SK-N-SH treated with all-trans-retinoic acid at 6 μM for 48 hours (cell line): ENCODE data around the gene ERO1A.

Source experiments
- ARNTL ChIP-seq: fragments of 450-650 bp; formaldehyde crosslinking; IDR thresholded peaks from 2 replicates; pipeline ENCODE4 v1.5.0; 2020; ENCODE audit warnings: low read depth, mild to moderate bottlenecking, moderate library complexity, borderline replicate concordance
- CREB5 ChIP-seq: fragments of 250-450 bp; sonication (Bioruptor Pico); IDR thresholded peaks from 2 replicates; pipeline ENCODE4 v1.5.1; 2020; ENCODE audit warnings: low read depth, mild to moderate bottlenecking, moderate library complexity
- CSDC2 ChIP-seq: fragments of 250-450 bp; sonication (Bioruptor Pico); IDR thresholded peaks from 2 replicates; pipeline ENCODE4 v1.5.0; 2020; ENCODE audit warnings: mild to moderate bottlenecking, moderate library complexity
- ESRRG ChIP-seq: fragments of 250-450 bp; sonication (Bioruptor Pico); IDR thresholded peaks from 2 replicates; pipeline ENCODE4 v1.6.1; 2021; ENCODE audit warnings: mild to moderate bottlenecking
- PATZ1 ChIP-seq: fragments of 250-450 bp; sonication (Bioruptor Pico); IDR thresholded peaks from 2 replicates; pipeline ENCODE4 v1.8.0; 2020; ENCODE audit warnings: mild to moderate bottlenecking, moderate library complexity, borderline replicate concordance
- RARB ChIP-seq: fragments of 250-450 bp; sonication (Bioruptor Pico); IDR thresholded peaks from 2 replicates; pipeline ENCODE4 v1.8.0; 2021; ENCODE audit warnings: mild to moderate bottlenecking, moderate library complexity
- SNAI2 ChIP-seq: fragments of 250-450 bp; sonication (Bioruptor Pico); IDR thresholded peaks from 2 replicates; pipeline ENCODE4 v1.5.0; 2020; ENCODE audit warnings: mild to moderate bottlenecking, moderate library complexity
- TOX ChIP-seq: fragments of 250-450 bp; sonication (Bioruptor Pico); IDR thresholded peaks from 2 replicates; pipeline ENCODE4 v1.8.0; 2021; ENCODE audit warnings: mild to moderate bottlenecking, moderate library complexity, borderline replicate concordance
- ZC3H10 ChIP-seq: fragments of 250-450 bp; sonication (Bioruptor Pico); IDR thresholded peaks from 2 replicates; pipeline ENCODE4 v1.5.1; 2021; ENCODE audit warnings: mild to moderate bottlenecking, moderate library complexity
- ZFP3 ChIP-seq: fragments of 250-450 bp; sonication (Bioruptor Pico); IDR thresholded peaks from 2 replicates; pipeline ENCODE4 v1.5.0; 2020; ENCODE audit warnings: mild to moderate bottlenecking, moderate library complexity
- ZFP30 ChIP-seq: fragments of 450-650 bp; formaldehyde crosslinking; IDR thresholded peaks from 2 replicates; pipeline ENCODE4 v1.5.0; 2022; ENCODE audit warnings: mild to moderate bottlenecking, moderate library complexity
- ZNF565 ChIP-seq: fragments of 450-650 bp; formaldehyde crosslinking; conservative IDR thresholded peaks from 2 replicates; pipeline ENCODE4 v1.5.0; 2020; ENCODE audit warnings: low read depth, mild to moderate bottlenecking, moderate library complexity

- TF ChIP-seq ARNTL (CRISPR knock-in tag) = no peak
- TF ChIP-seq ZFP30 (CRISPR knock-in tag) = no peak
- no peak for TF ChIP-seq PATZ1 (CRISPR knock-in tag)
- no peak for TF ChIP-seq ZNF565 (CRISPR knock-in tag)
- no peak for TF ChIP-seq ESRRG
- no peak for TF ChIP-seq ZFP3 (CRISPR knock-in tag)
- TF ChIP-seq CSDC2 (CRISPR knock-in tag) = no peak
- TF ChIP-seq TOX (CRISPR knock-in tag) = no peak
- TF ChIP-seq RARB (CRISPR knock-in tag) = no peak
- no peak for TF ChIP-seq SNAI2 (CRISPR knock-in tag)
- no peak for TF ChIP-seq CREB5 (CRISPR knock-in tag)
- TF ChIP-seq ZC3H10 (CRISPR knock-in tag) = no peak
These were observed 88.3 kb downstream of the ERO1A start for GRCh38 chr14:52607061-52607460.
